Hepatocyte (in vitro differentiated cells): Measurements from ENCODE around the gene KIRREL3.

Source experiments
- EZH2 ChIP-seq: fragments of 200-600 bp; sonication (generic); IDR thresholded peaks from 2 replicates; pipeline ENCODE4 v1.6.1; 2016; ENCODE audit warnings: antibody characterized with exemption, mild to moderate bottlenecking, borderline replicate concordance
- TF ChIP-seq, protein P1 (sequence below): fragments of 200-600 bp; sonication (generic); IDR thresholded peaks from 2 replicates; pipeline ENCODE4 v1.5.1; 2016; ENCODE audit warnings: antibody characterized with exemption, mild to moderate bottlenecking; ENCODE audit not compliant: poor library complexity

DNA sequence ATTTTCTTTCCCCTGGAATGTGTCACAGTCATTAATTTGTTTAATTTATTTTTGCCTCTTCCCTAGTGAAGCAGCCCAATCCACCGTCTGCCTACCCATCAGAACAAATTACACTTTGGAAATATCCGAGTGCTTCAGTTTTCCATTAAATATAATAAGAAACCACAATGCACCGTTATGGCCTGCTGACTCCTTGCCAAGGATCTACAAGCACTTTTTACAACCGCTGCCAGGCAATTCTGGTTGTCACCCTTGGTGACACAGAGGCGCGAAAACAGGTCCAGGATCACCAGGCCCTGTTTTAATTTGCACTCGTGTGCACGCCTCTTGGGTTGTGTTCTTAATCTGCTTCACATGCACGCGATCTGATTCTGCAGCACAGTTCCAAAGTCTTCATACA lies 43.9 kb downstream of the KIRREL3 start:
- TF ChIP-seq, protein P1, sequence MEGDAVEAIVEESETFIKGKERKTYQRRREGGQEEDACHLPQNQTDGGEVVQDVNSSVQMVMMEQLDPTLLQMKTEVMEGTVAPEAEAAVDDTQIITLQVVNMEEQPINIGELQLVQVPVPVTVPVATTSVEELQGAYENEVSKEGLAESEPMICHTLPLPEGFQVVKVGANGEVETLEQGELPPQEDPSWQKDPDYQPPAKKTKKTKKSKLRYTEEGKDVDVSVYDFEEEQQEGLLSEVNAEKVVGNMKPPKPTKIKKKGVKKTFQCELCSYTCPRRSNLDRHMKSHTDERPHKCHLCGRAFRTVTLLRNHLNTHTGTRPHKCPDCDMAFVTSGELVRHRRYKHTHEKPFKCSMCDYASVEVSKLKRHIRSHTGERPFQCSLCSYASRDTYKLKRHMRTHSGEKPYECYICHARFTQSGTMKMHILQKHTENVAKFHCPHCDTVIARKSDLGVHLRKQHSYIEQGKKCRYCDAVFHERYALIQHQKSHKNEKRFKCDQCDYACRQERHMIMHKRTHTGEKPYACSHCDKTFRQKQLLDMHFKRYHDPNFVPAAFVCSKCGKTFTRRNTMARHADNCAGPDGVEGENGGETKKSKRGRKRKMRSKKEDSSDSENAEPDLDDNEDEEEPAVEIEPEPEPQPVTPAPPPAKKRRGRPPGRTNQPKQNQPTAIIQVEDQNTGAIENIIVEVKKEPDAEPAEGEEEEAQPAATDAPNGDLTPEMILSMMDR, result no peak
- no peak for TF ChIP-seq EZH2
